Thyroid gland (tissue), 4 donors: Measurements from ENCODE around the gene ST6GALNAC4.

Source experiments
- CTCF ChIP-seq, 6 experiments: fragments of 200-600 bp in 3 of 6; fragments of 450-650 bp in 3 of 6; sonication (generic) in 3 of 6; IDR thresholded peaks; one replicate each; pipeline ENCODE4 v1.5.1; 2016 to 2019; ENCODE audit warnings: antibody characterized with exemption in 6 of 6, mild to moderate bottlenecking in 2 of 6, inconsistent platforms in 1 of 6, moderate library complexity in 1 of 6
- POLR2A ChIP-seq, 2 donors: fragments of 450-650 bp; IDR thresholded peaks; one replicate each; pipeline ENCODE4 v1.6.1; 2017; ENCODE audit warnings: antibody characterized with exemption in 2 of 2, mild to moderate bottlenecking in 2 of 2, moderate library complexity in 1 of 2

- TF ChIP-seq POLR2A (IDR thresholded peaks at IDR 0.05) (peak in 1 of 2 donors; percentile 57), CTCF (IDR thresholded peaks at IDR 0.05) (no peak)
Observed at GRCh38 chr9:127937388-127938297, 20.8 kb upstream of the ST6GALNAC4 start, which contains the start of gene DPM2.
